Heart left ventricle (tissue), 16 donors: ENCODE data around the gene ATP9A. TPM values are rescaled to one million over a fixed set of nuclear protein-coding genes. Genes with fewer than 3 reads are reported as not detected.
A peak's percentile ranks its signal among the peaks of the same experiment; 100 is the strongest.

Source experiments
- ATAC-seq, 4 donors: fragments of 200-7000 bp; cut with Tn5 transposase; one replicate each; pipeline ENCODE4 v1.9.1; 2020 to 2022; ENCODE audit warnings: moderate library complexity in 4 of 4, mild to moderate bottlenecking in 3 of 4, moderate number of reproducible peaks in 1 of 4
- DNase-seq, 5 donors: peaks; one replicate each; pipeline ENCODE4 v3.0.0-alpha.2; 2020
- H3K27ac ChIP-seq, 12 donors: fragments of 200-600 bp; sonication (generic) in 4 of 12; one replicate each; pipeline versions ENCODE4 v1.5.0 to v1.8.0; 2016 to 2022; ENCODE audit warnings: mild to moderate bottlenecking in 2 of 12
- H3K27me3 ChIP-seq, 9 donors: fragments of 200-600 bp; sonication (generic) in 2 of 9; one replicate each; pipeline versions ENCODE4 v1.5.1 to v1.8.0; 2016 to 2022; ENCODE audit warnings: mild to moderate bottlenecking in 3 of 9
- H3K36me3 ChIP-seq, 9 donors: fragments of 200-600 bp; sonication (generic) in 2 of 9; one replicate each; pipeline versions ENCODE4 v1.5.0 to v1.8.0; 2018 to 2022; ENCODE audit warnings: mild to moderate bottlenecking in 2 of 9
- H3K4me1 ChIP-seq, 12 donors: fragments of 200-600 bp; sonication (generic) in 4 of 12; one replicate each; pipeline versions ENCODE4 v1.5.0 to v1.8.0; 2016 to 2022; ENCODE audit warnings: mild to moderate bottlenecking in 3 of 12
- H3K4me3 ChIP-seq, 12 donors: fragments of 200-600 bp; sonication (generic) in 4 of 12; one replicate each; pipeline versions ENCODE4 v1.5.0 to v1.8.0; 2017 to 2022; ENCODE audit warnings: mild to moderate bottlenecking in 9 of 12, moderate library complexity in 4 of 12
- H3K9me3 ChIP-seq, 12 donors: fragments of 200-600 bp; sonication (generic) in 4 of 12; one replicate each; pipeline versions ENCODE4 v1.5.0 to v1.8.0; 2016 to 2022; ENCODE audit warnings: mild to moderate bottlenecking in 1 of 12
- POLR2A ChIP-seq, 2 donors: fragments of 450-650 bp; IDR thresholded peaks; one replicate each; pipeline ENCODE4 v1.6.1; 2017; ENCODE audit warnings: antibody characterized with exemption in 2 of 2, mild to moderate bottlenecking in 2 of 2, moderate library complexity in 2 of 2
- WGBS, 4 donors: extraction: QIAGEN DNeasy Blood & Tissue Kit in 2 of 4; methylation state at CpG; one replicate each; pipeline versions ENCODE4 v1.1.5 to v1.1.7; 2013 to 2018; 5-methylcytosine and 5-hydroxymethylcytosine counted together
- intact Hi-C, 10 donors: fragments of 100-400 bp; cut with DNase I; formaldehyde crosslinking; loops; one replicate each; pipeline versions ENCODE4 v1.11.1 to v1.14.2; 2022
- polyA plus RNA-seq, 2 donors: library from polyadenylated mRNA; stranded (reverse); fragments of 200-250 nt; gene quantifications; one replicate each; pipeline ENCODE4 v1.2.3, GENCODE V29; 2013
- total RNA-seq, 9 donors: library from RNA; depleted of rRNA in 2 of 9; stranded (reverse); fragments of >200 nt in 2 of 9; fragmentation: NEBNext Ultra II Directional in 3 of 9; extraction: Animal tissue kit (Norgen Biotek cat#: 25700) in 3 of 9; gene quantifications; one replicate each; pipeline versions ENCODE4 v1.1.0 to v1.2.4, GENCODE V29; 2016 to 2023
- TF ChIP-seq, protein P1 (sequence below), 12 donors: fragments of 200-600 bp; sonication (generic) in 4 of 12; IDR thresholded peaks; one replicate each; pipeline versions ENCODE4 v1.5.0 to v1.8.0; 2018 to 2022; ENCODE audit warnings: antibody characterized with exemption in 12 of 12, mild to moderate bottlenecking in 5 of 12
- donor health status: ischemic (EF 13 %, LVEDD 7.1; RV severe dilation, severe dysfunction).
- donor health status: healthy with polysubstance abuse.
- donor health status: DM: no; HTN: yes; CAD: no.
- donor health status: DM: no; HTN: no; CAD: no.
- donor health status: ischemic (EF 25% LVEDD 6.9; RV normal size, moderate dysfunction).
- donor health status: ischemic (EF 25% LVEDD 5.7; RV mildly dilated, moderate dysfunction).
- donor health status: healthy.
- donor health status: DM: yes; HTN: yes; CAD: no.
- donor health status: ischemic (EF 35%, LVEDD 5.7; RV mildly dilated, moderate dysfunction).
- donor health status: nonischemic (EF 11% LVEDD 7.7; RV severe dilation, severe dysfunction).
- donor health status: DM: yes; HTN: yes; CAD: no.
- donor health status: PGD.
- donor health status: ischemic (EF 29% LVEDD 5.4; RV normal size, mild dysfunction).
- donor health status: nonischemic (EF 23%, LVEDD 6.1; RV moderate dilation, normal function).

The ATP9A gene
- total and polyA plus RNA-seq, 11 donors, result 4.4 to 36.4 (median 27.6) TPM

DNA sequence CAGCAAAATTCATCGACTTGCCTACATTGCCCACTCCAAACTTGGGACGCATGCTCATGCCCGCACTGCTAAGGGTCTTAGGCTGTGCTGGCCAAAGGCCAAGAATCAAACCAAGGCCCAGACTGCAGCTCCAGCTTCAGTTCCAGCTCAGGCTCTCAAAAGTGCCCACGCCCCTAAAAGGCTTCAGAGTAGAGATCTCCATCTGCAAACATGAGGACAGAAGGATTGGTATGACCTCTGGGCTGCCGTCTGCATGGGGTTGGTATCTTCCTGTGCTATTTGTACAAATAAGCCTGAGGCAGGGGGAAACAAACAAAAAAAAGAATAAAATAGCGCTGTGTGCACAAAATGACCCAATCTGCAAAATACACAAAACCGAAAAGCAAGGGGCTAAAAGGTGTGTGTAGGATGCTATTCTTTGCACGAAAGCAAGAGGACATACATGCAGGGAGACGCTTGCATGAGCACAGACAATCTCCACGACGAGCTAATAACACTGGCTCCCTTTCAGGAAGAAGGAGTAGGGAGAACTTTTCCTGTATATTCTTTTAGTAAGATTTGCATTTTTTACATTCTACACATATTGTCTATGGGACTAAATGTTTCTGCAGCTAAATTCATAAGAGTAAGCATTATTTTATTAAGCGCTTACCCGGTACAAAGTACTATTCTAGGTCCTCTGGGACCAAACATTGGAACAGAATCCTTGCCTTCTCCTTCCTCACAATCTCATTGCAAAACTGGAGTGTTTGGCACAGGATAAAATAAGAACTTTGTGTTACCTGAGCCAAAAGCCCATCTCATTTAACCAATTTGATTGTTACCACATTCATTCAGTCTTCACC lies 33.1 kb downstream of the ATP9A start:
- Histone ChIP-seq H3K9me3 (no peaks in the 10 kb centered on the region), H3K27ac (no peak overlapping the region), H3K36me3 (no peaks in the 10 kb centered on the region), H3K4me1 (peaks cover 0 to 32% (median 5%) of the 10 kb centered on the region in 12 donors), H3K4me3 (no peak overlapping the region), H3K27me3 (no peaks in the 10 kb centered on the region)
- ATAC-seq (no peak), DNase-seq (no peak)
- intact Hi-C loops, result no loop called here
- 56 to 65% (median 61%) methylated on average over 13 of the region's 13 CpGs for WGBS, 4 donors
- TF ChIP-seq, protein P1, sequence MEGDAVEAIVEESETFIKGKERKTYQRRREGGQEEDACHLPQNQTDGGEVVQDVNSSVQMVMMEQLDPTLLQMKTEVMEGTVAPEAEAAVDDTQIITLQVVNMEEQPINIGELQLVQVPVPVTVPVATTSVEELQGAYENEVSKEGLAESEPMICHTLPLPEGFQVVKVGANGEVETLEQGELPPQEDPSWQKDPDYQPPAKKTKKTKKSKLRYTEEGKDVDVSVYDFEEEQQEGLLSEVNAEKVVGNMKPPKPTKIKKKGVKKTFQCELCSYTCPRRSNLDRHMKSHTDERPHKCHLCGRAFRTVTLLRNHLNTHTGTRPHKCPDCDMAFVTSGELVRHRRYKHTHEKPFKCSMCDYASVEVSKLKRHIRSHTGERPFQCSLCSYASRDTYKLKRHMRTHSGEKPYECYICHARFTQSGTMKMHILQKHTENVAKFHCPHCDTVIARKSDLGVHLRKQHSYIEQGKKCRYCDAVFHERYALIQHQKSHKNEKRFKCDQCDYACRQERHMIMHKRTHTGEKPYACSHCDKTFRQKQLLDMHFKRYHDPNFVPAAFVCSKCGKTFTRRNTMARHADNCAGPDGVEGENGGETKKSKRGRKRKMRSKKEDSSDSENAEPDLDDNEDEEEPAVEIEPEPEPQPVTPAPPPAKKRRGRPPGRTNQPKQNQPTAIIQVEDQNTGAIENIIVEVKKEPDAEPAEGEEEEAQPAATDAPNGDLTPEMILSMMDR (IDR thresholded peaks at IDR 0.05), result no peak
- no peak for TF ChIP-seq POLR2A (IDR thresholded peaks at IDR 0.05)

DNA sequence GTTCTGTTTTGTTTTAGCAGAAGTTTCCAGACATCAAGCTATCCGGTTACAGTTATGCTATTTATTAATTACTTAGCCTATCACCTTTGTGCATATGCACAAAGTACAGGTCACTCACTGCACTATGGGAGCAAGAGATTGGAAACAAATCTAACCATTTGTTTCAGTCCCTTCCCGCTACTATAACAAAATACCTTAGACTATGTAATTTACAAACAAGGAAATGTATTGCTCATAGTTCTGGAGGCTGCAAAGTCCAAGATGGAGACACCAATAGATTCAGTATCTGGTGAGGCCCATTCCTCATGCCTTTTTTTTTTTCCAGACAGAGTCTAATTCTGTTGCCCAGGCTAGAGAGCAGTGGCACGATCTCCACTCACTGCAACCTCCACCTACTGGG lies 35.1 kb downstream of the ATP9A start:
- Histone ChIP-seq H3K4me3 (no peak overlapping the region), H3K36me3 (no peaks in the 10 kb centered on the region), H3K9me3 (no peaks in the 10 kb centered on the region), H3K27me3 (no peaks in the 10 kb centered on the region), H3K27ac (no peak overlapping the region), H3K4me1 (peaks cover 0 to 32% (median 5%) of the 10 kb centered on the region in 12 donors)
- intact Hi-C loops, result no loop called here
- 90 to 97% (median 96%) methylated on average over 3 of the region's 3 CpGs for WGBS, 4 donors
- DNase-seq, result no peak
- no peak for TF ChIP-seq POLR2A (IDR thresholded peaks at IDR 0.05)
- TF ChIP-seq, protein P1 (IDR thresholded peaks at IDR 0.05), result no peak
- ATAC-seq, result no peak

DNA sequence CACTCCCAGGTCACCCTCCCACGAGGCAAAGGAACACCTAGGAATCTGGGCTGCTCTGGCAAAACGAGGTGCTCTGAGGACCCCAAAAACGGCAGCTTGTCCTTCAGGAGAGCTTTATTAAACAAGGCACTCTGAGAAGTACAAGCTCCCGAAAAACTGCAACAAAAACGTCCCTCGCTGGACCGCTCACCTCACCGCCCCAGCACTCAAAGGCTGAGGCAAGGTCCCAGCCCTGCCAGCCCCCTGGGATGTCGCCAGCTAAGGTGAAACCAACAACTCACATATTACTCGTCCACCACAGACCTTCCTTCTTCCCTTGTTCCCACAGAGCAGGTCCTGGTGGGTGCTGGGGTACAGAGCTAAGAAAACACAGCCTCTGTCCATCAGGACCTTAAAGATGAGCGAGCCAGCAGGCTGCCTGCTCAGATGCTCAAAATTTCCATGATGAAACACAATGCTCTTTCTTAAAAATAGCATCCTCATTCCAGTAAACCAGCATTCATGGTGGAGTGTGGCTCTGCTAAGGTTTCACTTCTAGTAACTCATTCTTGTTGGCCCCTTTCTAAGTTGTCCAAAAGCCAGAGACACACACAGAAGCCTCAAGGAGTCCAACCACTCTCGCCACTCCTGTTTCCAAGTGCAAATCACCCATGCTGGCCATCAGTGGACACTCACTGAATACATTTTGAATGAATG lies 35.9 kb downstream of the ATP9A start:
- H3K4me1 ChIP-seq, result peaks cover 0 to 32% (median 5%) of the 10 kb centered on the region in 12 donors
- peak in 2 of 5 donors; percentile 15 to 28 for DNase-seq
- 60 to 78% (median 68%) methylated on average over 12 of the region's 12 CpGs for WGBS, 4 donors

More for the DNA sequence above, 35.9 kb downstream of the ATP9A start:
- peak; percentile 20 to 77 (median 73) for ATAC-seq
- Histone ChIP-seq H3K9me3 (no peaks in the 10 kb centered on the region), H3K27ac (peak overlapping the region in 10 of 12 donors; percentile 22 to 81 (median 60)), H3K27me3 (no peaks in the 10 kb centered on the region), H3K36me3 (no peaks in the 10 kb centered on the region), H3K4me3 (peak overlapping the region in 8 of 12 donors; percentile 10 to 33 (median 22))
- intact Hi-C loops, result no loop called here
- no peak for TF ChIP-seq POLR2A (IDR thresholded peaks at IDR 0.05)
- TF ChIP-seq, protein P1 (IDR thresholded peaks at IDR 0.05), result no peak
